HepG2 (cell line): ENCODE measurements around the gene KRTAP10-2. TPM values are rescaled to one million over a fixed set of nuclear protein-coding genes. Genes with fewer than 3 reads are reported as not detected.

Experiments
- ATF1 ChIP-seq: IDR thresholded peaks from 2 replicates; pipeline ENCODE4 v1.6.1; 2016; ENCODE audit warnings: mild to moderate bottlenecking, control low read depth
- CREM ChIP-seq, 2 experiments: sonication (generic) in 1 of 2; formaldehyde crosslinking in 1 of 2; IDR thresholded peaks; 2 replicates each; pipeline versions ENCODE4 v1.4.0 to v1.6.1; 2016 to 2020; ENCODE audit warnings: antibody characterized with exemption in 1 of 2, mild to moderate bottlenecking in 1 of 2, missing genetic modification reagents in 1 of 2
- GATA4 ChIP-seq: sonication (generic); IDR thresholded peaks from 2 replicates; pipeline ENCODE4 v1.6.1; 2016; ENCODE audit warnings: antibody characterized with exemption, low read depth, borderline replicate concordance
- GATAD2A ChIP-seq: IDR thresholded peaks from 2 replicates; pipeline ENCODE4 v1.6.1; 2016
- HNRNPH1 ChIP-seq: fragments of 200-400 bp; formaldehyde crosslinking; optimal IDR thresholded peaks from 2 replicates; pipeline ENCODE3; 2017; ENCODE audit warnings: mild to moderate bottlenecking, low read depth, low read length
- NONO ChIP-seq, 2 experiments: fragments of 450-650 bp in 1 of 2; sonication (generic) in 1 of 2; formaldehyde crosslinking in 1 of 2; IDR thresholded peaks in 1 of 2; conservative IDR thresholded peaks in 1 of 2; 2 replicates each; pipeline versions ENCODE4 v1.6.1 to v1.8.0; 2017 to 2022; ENCODE audit warnings: mild to moderate bottlenecking in 1 of 2, missing genetic modification reagents in 1 of 2, moderate library complexity in 1 of 2
- RELA ChIP-seq: sonication (generic); formaldehyde crosslinking; IDR thresholded peaks from 2 replicates; pipeline ENCODE4 v1.4.0; 2020; ENCODE audit warnings: missing genetic modification reagents
- SKI ChIP-seq: fragments of 450-650 bp; IDR thresholded peaks from one replicate; pipeline ENCODE4 v1.6.1; 2018; ENCODE audit warnings: mild to moderate bottlenecking; ENCODE audit not compliant: partially characterized antibody
- ZNF468 ChIP-seq: sonication (generic); formaldehyde crosslinking; IDR thresholded peaks from 2 replicates; pipeline ENCODE4 v1.8.0; 2022; ENCODE audit warnings: mild to moderate bottlenecking, moderate library complexity, missing genetic modification reagents
- ZNF484 ChIP-seq: sonication (generic); formaldehyde crosslinking; IDR thresholded peaks from 2 replicates; pipeline ENCODE4 v1.5.1; 2020; ENCODE audit warnings: mild to moderate bottlenecking, low read depth, missing genetic modification reagents, borderline replicate concordance
- ZNF644 ChIP-seq: IDR thresholded peaks from 2 replicates; pipeline ENCODE4 v1.6.1; 2016; ENCODE audit warnings: low read depth
- polyA plus RNA-seq, 8 experiments: library from polyadenylated mRNA; depleted of rRNA in 3 of 8; stranded (reverse) in 7 of 8; unstranded in 1 of 8; fragments of >200 nt; fragmentation: Illumina TruSeq in 4 of 8; extraction: Trizol in 4 of 8; gene quantifications; 2 replicates each; pipeline versions ENCODE4 v1.2.1 to v1.2.3, GENCODE V29; 2011 to 2016; ENCODE audit warnings: low read depth in 4 of 8, missing spikeins in 1 of 8, mixed read lengths in 1 of 8; ENCODE audit not compliant: insufficient read depth in 1 of 8
- total RNA-seq, 5 experiments: library from RNA; depleted of rRNA; stranded (reverse); fragments of >200 nt; fragmentation: Illumina TruSeq; extraction: Trizol; gene quantifications; 2 replicates each; pipeline ENCODE4 v1.2.3, GENCODE V29; 2016; ENCODE audit warnings: low read depth in 1 of 5
- TF ChIP-seq, protein P1 (sequence below): sonication (generic); formaldehyde crosslinking; IDR thresholded peaks from 2 replicates; pipeline ENCODE4 v1.4.0; 2020; ENCODE audit warnings: mild to moderate bottlenecking, missing genetic modification reagents, borderline replicate concordance
- TF ChIP-seq, protein P2 (sequence below): sonication (generic); formaldehyde crosslinking; IDR thresholded peaks from 2 replicates; pipeline ENCODE4 v1.4.0; 2020; ENCODE audit warnings: missing genetic modification reagents, mild to moderate bottlenecking, borderline replicate concordance
- TF ChIP-seq, protein P3 (sequence below): sonication (generic); formaldehyde crosslinking; IDR thresholded peaks from 2 replicates; pipeline ENCODE4 v1.4.0; 2020; ENCODE audit warnings: missing genetic modification reagents
- TF ChIP-seq, protein P4 (sequence below): sonication (generic); formaldehyde crosslinking; IDR thresholded peaks from 2 replicates; pipeline ENCODE4 v1.5.0; 2020; ENCODE audit warnings: missing genetic modification reagents

Gene KRTAP10-2
- total and polyA plus RNA-seq, 2 of the 13 experiments (the other 11 are each of a cell fraction or from before 2014, with no cell fraction given): not detected

DNA sequence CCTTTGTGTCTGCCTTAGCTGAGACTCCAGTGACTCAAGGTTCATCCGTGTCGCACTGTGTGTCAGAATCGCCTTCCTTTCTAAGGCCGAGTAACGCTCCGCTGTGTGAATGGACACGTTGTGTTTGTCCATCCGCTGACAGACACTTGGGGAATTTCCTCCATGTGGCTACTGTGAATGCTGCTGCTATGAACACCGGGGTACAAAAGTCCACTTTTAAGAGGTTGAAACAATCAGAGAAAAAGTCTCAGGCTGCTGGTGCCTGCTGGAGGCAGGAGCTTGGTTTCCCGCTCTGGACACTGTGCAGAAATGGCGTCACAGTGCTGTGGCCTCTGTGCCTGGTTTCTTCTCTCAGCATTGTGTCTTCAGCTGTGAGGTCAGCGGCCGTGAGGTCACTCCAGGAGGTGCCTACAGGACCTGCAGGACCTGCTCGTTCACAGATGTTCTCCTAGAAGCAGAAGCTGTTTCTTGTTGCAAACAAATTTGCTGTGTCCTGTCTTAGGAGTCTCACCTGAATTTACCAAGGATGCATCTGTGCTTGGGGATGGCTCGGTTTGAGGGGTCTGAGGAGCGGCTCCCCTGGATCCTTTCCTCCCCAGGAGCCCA, 45.5 kb downstream of the KRTAP10-2 start (continued):
- TF ChIP-seq, protein P1, sequence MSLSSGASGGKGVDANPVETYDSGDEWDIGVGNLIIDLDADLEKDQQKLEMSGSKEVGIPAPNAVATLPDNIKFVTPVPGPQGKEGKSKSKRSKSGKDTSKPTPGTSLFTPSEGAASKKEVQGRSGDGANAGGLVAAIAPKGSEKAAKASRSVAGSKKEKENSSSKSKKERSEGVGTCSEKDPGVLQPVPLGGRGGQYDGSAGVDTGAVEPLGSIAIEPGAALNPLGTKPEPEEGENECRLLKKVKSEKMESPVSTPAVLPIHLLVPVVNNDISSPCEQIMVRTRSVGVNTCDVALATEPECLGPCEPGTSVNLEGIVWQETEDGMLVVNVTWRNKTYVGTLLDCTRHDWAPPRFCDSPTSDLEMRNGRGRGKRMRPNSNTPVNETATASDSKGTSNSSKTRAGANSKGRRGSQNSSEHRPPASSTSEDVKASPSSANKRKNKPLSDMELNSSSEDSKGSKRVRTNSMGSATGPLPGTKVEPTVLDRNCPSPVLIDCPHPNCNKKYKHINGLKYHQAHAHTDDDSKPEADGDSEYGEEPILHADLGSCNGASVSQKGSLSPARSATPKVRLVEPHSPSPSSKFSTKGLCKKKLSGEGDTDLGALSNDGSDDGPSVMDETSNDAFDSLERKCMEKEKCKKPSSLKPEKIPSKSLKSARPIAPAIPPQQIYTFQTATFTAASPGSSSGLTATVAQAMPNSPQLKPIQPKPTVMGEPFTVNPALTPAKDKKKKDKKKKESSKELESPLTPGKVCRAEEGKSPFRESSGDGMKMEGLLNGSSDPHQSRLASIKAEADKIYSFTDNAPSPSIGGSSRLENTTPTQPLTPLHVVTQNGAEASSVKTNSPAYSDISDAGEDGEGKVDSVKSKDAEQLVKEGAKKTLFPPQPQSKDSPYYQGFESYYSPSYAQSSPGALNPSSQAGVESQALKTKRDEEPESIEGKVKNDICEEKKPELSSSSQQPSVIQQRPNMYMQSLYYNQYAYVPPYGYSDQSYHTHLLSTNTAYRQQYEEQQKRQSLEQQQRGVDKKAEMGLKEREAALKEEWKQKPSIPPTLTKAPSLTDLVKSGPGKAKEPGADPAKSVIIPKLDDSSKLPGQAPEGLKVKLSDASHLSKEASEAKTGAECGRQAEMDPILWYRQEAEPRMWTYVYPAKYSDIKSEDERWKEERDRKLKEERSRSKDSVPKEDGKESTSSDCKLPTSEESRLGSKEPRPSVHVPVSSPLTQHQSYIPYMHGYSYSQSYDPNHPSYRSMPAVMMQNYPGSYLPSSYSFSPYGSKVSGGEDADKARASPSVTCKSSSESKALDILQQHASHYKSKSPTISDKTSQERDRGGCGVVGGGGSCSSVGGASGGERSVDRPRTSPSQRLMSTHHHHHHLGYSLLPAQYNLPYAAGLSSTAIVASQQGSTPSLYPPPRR (CRISPR knock-in tag): peak; percentile 32; the same call in 1 of the 2 replicates
- TF ChIP-seq, protein P2, sequence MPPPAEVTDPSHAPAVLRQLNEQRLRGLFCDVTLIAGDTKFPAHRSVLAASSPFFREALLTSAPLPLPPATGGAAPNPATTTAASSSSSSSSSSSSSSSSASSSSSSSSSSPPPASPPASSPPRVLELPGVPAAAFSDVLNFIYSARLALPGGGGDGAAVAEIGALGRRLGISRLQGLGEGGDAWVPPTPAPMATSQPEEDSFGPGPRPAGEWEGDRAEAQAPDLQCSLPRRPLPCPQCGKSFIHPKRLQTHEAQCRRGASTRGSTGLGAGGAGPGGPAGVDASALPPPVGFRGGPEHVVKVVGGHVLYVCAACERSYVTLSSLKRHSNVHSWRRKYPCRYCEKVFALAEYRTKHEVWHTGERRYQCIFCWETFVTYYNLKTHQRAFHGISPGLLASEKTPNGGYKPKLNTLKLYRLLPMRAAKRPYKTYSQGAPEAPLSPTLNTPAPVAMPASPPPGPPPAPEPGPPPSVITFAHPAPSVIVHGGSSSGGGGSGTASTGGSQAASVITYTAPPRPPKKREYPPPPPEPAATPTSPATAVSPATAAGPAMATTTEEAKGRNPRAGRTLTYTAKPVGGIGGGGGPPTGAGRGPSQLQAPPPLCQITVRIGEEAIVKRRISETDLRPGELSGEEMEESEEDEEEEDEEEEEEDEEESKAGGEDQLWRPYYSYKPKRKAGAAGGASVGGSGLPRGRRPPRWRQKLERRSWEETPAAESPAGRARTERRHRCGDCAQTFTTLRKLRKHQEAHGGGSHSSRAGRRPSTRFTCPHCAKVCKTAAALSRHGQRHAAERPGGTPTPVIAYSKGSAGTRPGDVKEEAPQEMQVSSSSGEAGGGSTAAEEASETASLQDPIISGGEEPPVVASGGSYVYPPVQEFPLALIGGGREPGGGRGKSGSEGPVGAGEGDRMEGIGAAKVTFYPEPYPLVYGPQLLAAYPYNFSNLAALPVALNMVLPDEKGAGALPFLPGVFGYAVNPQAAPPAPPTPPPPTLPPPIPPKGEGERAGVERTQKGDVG (CRISPR knock-in tag): no peak; the same call in 1 of the 2 replicates
- no peak for TF ChIP-seq ZNF644 (CRISPR knock-in tag)
- no peak for TF ChIP-seq ZNF468
- TF ChIP-seq ZNF484 (CRISPR knock-in tag): no peak
- TF ChIP-seq HNRNPH1: no peak
- TF ChIP-seq CREM (IDR thresholded peaks at IDR 0.05): peak; percentile 71
- no peak for TF ChIP-seq CREM (CRISPR knock-in tag; IDR thresholded peaks at IDR 0.05)
- TF ChIP-seq, protein P3, sequence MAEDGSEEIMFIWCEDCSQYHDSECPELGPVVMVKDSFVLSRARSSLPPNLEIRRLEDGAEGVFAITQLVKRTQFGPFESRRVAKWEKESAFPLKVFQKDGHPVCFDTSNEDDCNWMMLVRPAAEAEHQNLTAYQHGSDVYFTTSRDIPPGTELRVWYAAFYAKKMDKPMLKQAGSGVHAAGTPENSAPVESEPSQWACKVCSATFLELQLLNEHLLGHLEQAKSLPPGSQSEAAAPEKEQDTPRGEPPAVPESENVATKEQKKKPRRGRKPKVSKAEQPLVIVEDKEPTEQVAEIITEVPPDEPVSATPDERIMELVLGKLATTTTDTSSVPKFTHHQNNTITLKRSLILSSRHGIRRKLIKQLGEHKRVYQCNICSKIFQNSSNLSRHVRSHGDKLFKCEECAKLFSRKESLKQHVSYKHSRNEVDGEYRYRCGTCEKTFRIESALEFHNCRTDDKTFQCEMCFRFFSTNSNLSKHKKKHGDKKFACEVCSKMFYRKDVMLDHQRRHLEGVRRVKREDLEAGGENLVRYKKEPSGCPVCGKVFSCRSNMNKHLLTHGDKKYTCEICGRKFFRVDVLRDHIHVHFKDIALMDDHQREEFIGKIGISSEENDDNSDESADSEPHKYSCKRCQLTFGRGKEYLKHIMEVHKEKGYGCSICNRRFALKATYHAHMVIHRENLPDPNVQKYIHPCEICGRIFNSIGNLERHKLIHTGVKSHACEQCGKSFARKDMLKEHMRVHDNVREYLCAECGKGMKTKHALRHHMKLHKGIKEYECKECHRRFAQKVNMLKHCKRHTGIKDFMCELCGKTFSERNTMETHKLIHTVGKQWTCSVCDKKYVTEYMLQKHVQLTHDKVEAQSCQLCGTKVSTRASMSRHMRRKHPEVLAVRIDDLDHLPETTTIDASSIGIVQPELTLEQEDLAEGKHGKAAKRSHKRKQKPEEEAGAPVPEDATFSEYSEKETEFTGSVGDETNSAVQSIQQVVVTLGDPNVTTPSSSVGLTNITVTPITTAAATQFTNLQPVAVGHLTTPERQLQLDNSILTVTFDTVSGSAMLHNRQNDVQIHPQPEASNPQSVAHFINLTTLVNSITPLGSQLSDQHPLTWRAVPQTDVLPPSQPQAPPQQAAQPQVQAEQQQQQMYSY: no peak; the same call in 1 of the 2 replicates
- no peak for TF ChIP-seq NONO (IDR thresholded peaks at IDR 0.05)
- TF ChIP-seq NONO (CRISPR knock-in tag; conservative IDR thresholded peaks at IDR 0.05): peak; percentile 46
- TF ChIP-seq ATF1 (CRISPR knock-in tag): peak; percentile 64
- TF ChIP-seq, protein P4, sequence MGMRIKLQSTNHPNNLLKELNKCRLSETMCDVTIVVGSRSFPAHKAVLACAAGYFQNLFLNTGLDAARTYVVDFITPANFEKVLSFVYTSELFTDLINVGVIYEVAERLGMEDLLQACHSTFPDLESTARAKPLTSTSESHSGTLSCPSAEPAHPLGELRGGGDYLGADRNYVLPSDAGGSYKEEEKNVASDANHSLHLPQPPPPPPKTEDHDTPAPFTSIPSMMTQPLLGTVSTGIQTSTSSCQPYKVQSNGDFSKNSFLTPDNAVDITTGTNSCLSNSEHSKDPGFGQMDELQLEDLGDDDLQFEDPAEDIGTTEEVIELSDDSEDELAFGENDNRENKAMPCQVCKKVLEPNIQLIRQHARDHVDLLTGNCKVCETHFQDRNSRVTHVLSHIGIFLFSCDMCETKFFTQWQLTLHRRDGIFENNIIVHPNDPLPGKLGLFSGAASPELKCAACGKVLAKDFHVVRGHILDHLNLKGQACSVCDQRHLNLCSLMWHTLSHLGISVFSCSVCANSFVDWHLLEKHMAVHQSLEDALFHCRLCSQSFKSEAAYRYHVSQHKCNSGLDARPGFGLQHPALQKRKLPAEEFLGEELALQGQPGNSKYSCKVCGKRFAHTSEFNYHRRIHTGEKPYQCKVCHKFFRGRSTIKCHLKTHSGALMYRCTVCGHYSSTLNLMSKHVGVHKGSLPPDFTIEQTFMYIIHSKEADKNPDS (CRISPR knock-in tag): no peak
- TF ChIP-seq RELA (CRISPR knock-in tag): no peak
- peak; percentile 55 for TF ChIP-seq SKI
- peak; percentile 79 for TF ChIP-seq GATAD2A
- TF ChIP-seq GATA4: no peak
